H1 (cell line): ENCODE data around the gene DLG5.

Experiments used
- RFX5 ChIP-seq: IDR thresholded peaks from 2 replicates; pipeline ENCODE4 v1.6.1; 2011; ENCODE audit warnings: low read depth, low read length, improper control_type of control experiment, borderline replicate concordance
- SIN3A ChIP-seq, 2 experiments: IDR thresholded peaks in 1 of 2; conservative IDR thresholded peaks in 1 of 2; 2 replicates each; pipeline ENCODE4 v1.6.1; 2011 to 2012; ENCODE audit warnings: low read length in 2 of 2, improper control_type of control experiment in 1 of 2, low read depth in 1 of 2, mild to moderate bottlenecking in 1 of 2
- TF ChIP-seq, protein P1 (sequence below), 3 experiments: IDR thresholded peaks; 1 replicate in 2 of 3; 2 replicates in 1 of 3; pipeline versions ENCODE4 v1.5.1 to v1.6.1; 2011; ENCODE audit warnings: low read length in 3 of 3, mild to moderate bottlenecking in 3 of 3, inconsistent platforms in 2 of 3, low read depth in 1 of 3, moderate library complexity in 1 of 3; ENCODE audit not compliant: insufficient read depth in 1 of 3; ENCODE audit errors: control extremely low read depth in 1 of 3

DNA sequence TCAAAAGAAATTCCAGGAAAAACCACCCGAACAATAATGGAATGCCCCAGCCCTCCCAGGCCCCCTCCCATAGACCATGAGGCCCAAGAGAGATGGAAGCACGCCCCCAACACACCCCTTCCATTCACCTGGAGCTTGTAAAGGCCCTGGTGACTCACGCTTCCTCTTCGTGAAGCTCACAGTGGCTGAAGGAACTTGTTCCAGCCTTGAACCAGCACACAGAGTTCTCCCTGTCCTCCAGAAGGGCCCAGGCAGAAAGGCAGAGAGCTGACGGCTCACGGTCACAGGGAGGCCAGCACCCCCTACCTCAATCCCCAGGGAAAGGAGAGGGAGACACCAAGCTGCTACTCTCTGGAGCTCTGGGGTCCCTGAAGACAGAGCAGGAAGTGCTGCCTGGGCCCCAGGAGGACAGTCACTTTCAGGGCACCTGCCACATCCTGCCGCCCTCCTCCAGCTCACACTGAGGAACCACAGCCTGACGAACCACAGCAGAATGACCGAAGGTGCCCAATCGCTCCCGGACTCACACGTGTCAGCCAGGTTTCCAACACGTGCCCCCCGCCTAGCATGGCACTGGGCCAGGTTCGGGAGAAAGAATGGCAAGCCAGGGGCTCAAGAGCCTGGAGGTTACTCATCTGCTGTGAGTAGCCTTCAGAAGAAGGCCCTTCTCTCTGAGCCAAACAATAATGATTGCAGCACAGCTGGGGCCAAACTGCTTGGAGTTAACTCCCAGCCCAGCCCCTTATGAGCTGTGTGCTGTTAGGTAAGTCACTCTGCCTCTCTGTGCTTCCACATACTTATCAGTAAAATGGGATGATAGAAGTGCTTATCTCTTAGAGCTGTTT lies 52.8 kb downstream of the DLG5 start:
- TF ChIP-seq SIN3A (conservative IDR thresholded peaks at IDR 0.05 in 1 of 2, IDR thresholded peaks at IDR 0.05 in 1 of 2; ENCODE audit: low read depth in 1 of 2, low read length in 2 of 2) (no peak), RFX5 (no peak)
- TF ChIP-seq, protein P1, sequence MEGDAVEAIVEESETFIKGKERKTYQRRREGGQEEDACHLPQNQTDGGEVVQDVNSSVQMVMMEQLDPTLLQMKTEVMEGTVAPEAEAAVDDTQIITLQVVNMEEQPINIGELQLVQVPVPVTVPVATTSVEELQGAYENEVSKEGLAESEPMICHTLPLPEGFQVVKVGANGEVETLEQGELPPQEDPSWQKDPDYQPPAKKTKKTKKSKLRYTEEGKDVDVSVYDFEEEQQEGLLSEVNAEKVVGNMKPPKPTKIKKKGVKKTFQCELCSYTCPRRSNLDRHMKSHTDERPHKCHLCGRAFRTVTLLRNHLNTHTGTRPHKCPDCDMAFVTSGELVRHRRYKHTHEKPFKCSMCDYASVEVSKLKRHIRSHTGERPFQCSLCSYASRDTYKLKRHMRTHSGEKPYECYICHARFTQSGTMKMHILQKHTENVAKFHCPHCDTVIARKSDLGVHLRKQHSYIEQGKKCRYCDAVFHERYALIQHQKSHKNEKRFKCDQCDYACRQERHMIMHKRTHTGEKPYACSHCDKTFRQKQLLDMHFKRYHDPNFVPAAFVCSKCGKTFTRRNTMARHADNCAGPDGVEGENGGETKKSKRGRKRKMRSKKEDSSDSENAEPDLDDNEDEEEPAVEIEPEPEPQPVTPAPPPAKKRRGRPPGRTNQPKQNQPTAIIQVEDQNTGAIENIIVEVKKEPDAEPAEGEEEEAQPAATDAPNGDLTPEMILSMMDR (IDR thresholded peaks at IDR 0.05; ENCODE audit: control extremely low read depth in 1 of 3, insufficient read depth in 1 of 3, low read depth in 1 of 3, low read length in 3 of 3): no peak
